ENCODE measurements around the gene TMOD1. TPM values are rescaled to one million over a fixed set of nuclear protein-coding genes. Genes with fewer than 3 reads are reported as not detected.

Gene TMOD1
- total RNA-seq, 1 donor from 2014 or later, result 0.23 TPM

GRCh38 chr9:97508852-97509251 is 7.4 kb downstream of the TMOD1 start:
- no peak overlapping the region for H3K27ac Mint-ChIP-seq (ENCODE audit: unreplicated experiment)
- no peaks in the 10 kb centered on the region for H3K9me3 Mint-ChIP-seq
- H3K36me3 Mint-ChIP-seq (ENCODE audit: low read depth), result peaks cover 2% of the 10 kb centered on the region
- TF ChIP-seq CTCF (conservative IDR thresholded peaks at IDR 0.05), result no peak
- H3K4me3 Mint-ChIP-seq, result no peak overlapping the region
- no peaks in the 10 kb centered on the region for H3K4me1 Mint-ChIP-seq
- peaks cover 12% of the 10 kb centered on the region for H3K27me3 Mint-ChIP-seq (ENCODE audit: low read depth)
- no peak for DNase-seq (ENCODE audit: low read depth, low spot score)

- no peak for TF ChIP-seq CTCF (conservative IDR thresholded peaks at IDR 0.05)
- Mint-ChIP-seq H3K4me1 (no peaks in the 10 kb centered on the region), H3K27ac (ENCODE audit: unreplicated experiment) (no peak overlapping the region), H3K4me3 (no peak overlapping the region), H3K36me3 (ENCODE audit: low read depth) (no peaks in the 10 kb centered on the region), H3K9me3 (no peaks in the 10 kb centered on the region), H3K27me3 (ENCODE audit: low read depth) (peaks cover 19% of the 10 kb centered on the region)
- no peak for DNase-seq (ENCODE audit: low read depth, low spot score)
These were observed 9.6 kb downstream of the TMOD1 start for GRCh38 chr9:97510797-97511654.

GRCh38 chr9:97511655-97512427 is 10.4 kb downstream of the TMOD1 start:
- no peak for TF ChIP-seq CTCF (conservative IDR thresholded peaks at IDR 0.05)
- H3K27ac Mint-ChIP-seq (ENCODE audit: unreplicated experiment), result no peak overlapping the region
- H3K4me1 Mint-ChIP-seq, result peaks cover 7% of the 10 kb centered on the region

GRCh38 chr9:97512966-97513560 is 11.6 kb downstream of the TMOD1 start:
- Mint-ChIP-seq H3K4me3 (no peak overlapping the region), H3K36me3 (ENCODE audit: low read depth) (no peaks in the 10 kb centered on the region), H3K4me1 (peaks cover 7% of the 10 kb centered on the region), H3K9me3 (no peaks in the 10 kb centered on the region), H3K27ac (ENCODE audit: unreplicated experiment) (no peak overlapping the region), H3K27me3 (ENCODE audit: low read depth) (peaks cover 31% of the 10 kb centered on the region)
- DNase-seq (ENCODE audit: low read depth, low spot score), result no peak
- no peak for TF ChIP-seq CTCF (conservative IDR thresholded peaks at IDR 0.05)

More at GRCh38 chr9:97511655-97512427, 10.4 kb downstream of the TMOD1 start:
- no peaks in the 10 kb centered on the region for H3K36me3 Mint-ChIP-seq (ENCODE audit: low read depth)
- H3K4me3 Mint-ChIP-seq, result no peak overlapping the region
- no peaks in the 10 kb centered on the region for H3K9me3 Mint-ChIP-seq
- no peak for DNase-seq (ENCODE audit: low read depth, low spot score)
- H3K27me3 Mint-ChIP-seq (ENCODE audit: low read depth), result peaks cover 27% of the 10 kb centered on the region

GRCh38 chr9:97514531-97514930 is 13.1 kb downstream of the TMOD1 start:
- DNase-seq (ENCODE audit: low read depth, low spot score), result no peak
- H3K4me1 Mint-ChIP-seq, result peaks cover 7% of the 10 kb centered on the region
- peaks cover 33% of the 10 kb centered on the region for H3K27me3 Mint-ChIP-seq (ENCODE audit: low read depth)
- H3K27ac Mint-ChIP-seq (ENCODE audit: unreplicated experiment), result no peak overlapping the region
- H3K36me3 Mint-ChIP-seq (ENCODE audit: low read depth), result no peaks in the 10 kb centered on the region
- H3K9me3 Mint-ChIP-seq, result no peaks in the 10 kb centered on the region
- TF ChIP-seq CTCF (conservative IDR thresholded peaks at IDR 0.05), result no peak
- H3K4me3 Mint-ChIP-seq, result no peak overlapping the region

Data from neural crest cell (in vitro differentiated cells).